HuH-7 (cell line): ENCODE results near the gene MAFB.
A peak's percentile ranks its signal among the peaks of the same experiment; 100 is the strongest.

ENCODE experiments used
- DNase-seq: peaks from one replicate; pipeline ENCODE4 v3.0.0; 2011; ENCODE audit warnings: low spot score

The MAFB gene

GRCh38 chr20:40681684-40682083 is 7.4 kb downstream of the MAFB start:
- no peak for DNase-seq

- DNase-seq = no peak
These were observed 7.9 kb downstream of the MAFB start for GRCh38 chr20:40681165-40681564.

DNA sequence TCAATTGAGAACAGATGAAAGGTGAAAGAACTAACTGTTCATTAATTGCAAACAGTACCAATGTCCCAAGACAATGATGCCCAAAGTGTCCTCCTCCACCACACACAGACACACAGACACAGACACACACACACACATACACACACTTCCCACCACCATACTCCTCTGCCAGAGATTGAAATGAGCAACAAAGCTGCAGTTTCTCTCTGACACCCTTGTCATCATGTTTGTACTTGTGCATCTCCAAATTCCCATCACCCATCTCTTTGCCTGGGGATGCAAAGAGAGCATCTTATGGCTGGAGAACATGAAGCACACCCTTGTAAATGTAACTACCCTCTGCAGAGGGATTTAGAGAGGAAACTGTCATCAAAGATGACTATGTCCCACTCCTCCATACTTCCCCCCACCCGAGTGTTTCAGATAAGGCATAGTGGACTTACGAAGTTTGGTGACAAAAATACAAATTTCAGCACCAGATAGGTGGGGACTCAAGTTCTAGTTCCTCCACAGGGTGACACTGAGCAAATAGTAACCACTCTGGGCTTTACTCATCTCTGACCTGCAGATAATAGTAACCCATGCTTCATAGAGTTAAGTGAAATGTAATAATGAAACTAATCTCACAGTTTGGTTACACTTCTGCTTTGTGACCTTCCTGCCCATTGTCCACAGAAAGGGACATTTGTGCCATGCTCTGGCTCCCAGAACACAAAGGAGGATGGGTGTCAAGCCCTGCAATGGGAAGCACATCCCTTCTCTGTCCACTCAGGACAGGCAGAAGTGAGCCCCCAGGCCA is 8.7 kb downstream of the MAFB start:
- DNase-seq = no peak

- DNase-seq = no peak
These were observed 9.9 kb downstream of the MAFB start for GRCh38 chr20:40679184-40679583.

GRCh38 chr20:40678286-40678875 is 10.7 kb downstream of the MAFB start:
- no peak for DNase-seq

- DNase-seq = no peak
These were observed 11.6 kb downstream of the MAFB start for GRCh38 chr20:40677343-40677924.

- DNase-seq = no peak
These were observed 12.4 kb downstream of the MAFB start for GRCh38 chr20:40676491-40677269.

DNA sequence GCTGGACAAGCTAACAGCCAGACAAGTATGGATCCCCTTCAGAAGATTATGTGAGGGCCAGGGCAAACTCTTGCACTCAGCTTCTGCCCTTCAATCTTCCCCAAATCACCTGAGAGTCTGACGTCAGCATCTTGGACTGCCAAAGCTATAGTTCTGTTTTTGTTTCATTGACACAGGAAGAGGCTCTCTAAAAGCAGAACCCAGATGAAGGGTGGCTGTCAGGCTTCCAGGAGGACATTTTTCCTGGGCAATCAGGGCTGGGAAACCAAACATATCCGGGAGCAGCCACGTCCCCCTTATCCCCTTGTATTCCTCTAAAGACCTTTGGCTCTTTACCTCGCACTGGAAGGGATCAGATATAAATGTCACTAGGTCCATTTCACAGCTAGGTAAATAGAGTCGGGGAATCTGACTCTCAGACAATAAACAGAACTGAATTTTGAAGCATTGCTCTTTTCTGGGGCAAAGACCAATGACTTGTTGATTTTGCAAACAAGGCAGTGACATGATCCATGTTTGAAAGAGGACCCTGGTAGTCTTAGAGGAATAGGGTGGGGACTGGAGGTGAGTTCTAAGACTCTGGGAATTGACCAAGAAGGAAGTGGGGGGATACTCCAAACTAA is 13.3 kb downstream of the MAFB start:
- DNase-seq = no peak

GRCh38 chr20:40673442-40673841 is 15.6 kb downstream of the MAFB start:
- DNase-seq = no peak

DNA sequence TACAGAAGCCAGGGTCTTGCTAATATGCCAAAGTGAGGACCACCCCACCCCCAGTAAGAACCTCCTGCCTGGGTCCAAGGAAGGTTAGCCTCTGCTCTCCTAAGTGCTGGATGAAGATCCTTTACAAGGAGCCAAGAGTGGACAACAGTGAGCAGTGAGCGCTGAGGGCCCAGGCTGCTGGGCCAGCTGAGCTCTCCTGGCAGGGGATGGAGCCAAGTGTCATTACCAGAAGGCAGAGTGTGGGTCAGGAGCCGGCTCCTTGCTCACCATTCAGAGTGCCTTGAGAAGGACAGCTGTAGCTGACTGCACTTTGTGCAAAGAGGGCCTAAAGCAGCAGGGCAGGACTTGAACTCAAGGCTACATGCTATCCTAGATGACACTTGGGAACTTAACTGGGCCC is 16.9 kb downstream of the MAFB start:
- no peak for DNase-seq

- no peak for DNase-seq
These were observed 18.8 kb downstream of the MAFB start for GRCh38 chr20:40670253-40670652.

DNA sequence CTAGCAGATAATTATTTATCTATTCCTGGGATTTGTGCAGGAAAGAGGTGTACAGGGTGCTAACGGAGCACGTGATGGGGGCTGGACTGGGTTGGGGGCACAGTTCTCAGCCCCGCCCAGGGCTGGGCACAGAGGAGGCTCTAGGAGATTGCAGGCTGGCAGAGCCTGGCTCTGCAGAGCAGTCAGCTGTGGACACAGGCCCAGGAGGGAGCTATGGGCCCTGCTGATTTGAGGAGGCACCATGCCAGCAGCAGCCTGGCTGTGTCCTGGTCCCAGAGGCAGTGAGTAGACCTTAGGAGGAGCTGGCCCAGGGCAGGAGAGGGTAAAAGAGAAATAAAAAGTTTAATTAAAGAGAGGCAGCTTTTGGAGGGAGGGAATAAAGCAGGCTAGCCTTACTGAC is 19.3 kb downstream of the MAFB start:
- DNase-seq = no peak

DNA sequence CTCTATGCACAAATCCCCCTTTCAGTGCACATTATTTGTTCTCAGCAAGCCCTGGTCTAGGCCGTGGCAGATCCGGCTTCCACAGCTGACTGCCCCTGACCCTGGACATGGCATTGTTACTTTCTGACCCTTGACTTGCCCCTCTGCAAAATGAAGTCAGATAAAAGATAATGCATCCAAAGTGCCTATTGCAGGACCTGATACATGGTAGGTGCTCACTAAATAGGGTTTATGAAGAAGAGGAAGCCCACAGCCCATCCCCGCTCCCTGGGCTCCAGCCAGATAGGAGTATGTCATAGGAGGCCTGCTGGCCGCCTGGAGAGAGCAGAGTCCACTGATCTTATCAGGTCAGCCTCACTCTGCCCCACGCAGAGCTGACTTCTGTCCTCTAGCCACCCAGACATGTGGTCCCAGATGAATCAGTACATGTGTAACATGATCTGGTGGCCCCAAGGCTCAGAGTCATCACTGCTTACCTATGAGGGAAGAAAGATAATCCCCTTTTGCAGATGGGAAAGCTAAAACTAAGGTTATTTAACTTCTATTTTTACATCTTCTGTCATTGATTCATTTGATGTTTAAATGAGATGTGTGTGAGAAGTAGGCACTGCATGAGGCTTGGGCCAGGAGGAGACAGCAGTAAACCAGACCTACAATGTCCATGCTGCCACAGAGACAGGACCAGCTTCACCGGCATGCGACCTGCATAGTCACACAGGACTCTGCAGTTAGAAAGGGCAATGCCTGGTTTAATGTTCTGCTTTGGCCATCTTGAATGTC is 20.4 kb downstream of the MAFB start:
- peak; percentile 79 for DNase-seq

DNA sequence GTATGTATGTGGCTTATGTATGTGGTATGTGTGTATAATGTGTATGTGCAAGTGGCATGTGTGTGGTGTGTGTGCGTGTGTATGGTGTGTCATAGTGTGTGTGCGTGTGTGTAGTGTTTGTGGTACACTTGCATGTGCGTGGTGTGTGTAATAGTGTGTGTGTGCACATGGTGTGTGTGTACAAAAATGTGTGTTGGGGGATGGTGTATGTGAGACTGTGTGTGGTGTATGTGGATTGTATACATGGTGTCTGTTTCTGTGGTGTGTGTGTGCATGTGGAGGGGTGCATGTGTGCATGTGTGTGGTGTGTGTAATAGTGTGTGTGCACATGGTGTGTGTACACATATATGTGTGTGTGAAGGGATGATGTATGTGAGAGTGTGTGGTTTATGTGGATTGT is 21.5 kb downstream of the MAFB start:
- no peak for DNase-seq

- no peak for DNase-seq
These were observed 22.7 kb downstream of the MAFB start for GRCh38 chr20:40666336-40666735.

GRCh38 chr20:40664891-40665290 is 24.1 kb downstream of the MAFB start:
- no peak for DNase-seq

DNA sequence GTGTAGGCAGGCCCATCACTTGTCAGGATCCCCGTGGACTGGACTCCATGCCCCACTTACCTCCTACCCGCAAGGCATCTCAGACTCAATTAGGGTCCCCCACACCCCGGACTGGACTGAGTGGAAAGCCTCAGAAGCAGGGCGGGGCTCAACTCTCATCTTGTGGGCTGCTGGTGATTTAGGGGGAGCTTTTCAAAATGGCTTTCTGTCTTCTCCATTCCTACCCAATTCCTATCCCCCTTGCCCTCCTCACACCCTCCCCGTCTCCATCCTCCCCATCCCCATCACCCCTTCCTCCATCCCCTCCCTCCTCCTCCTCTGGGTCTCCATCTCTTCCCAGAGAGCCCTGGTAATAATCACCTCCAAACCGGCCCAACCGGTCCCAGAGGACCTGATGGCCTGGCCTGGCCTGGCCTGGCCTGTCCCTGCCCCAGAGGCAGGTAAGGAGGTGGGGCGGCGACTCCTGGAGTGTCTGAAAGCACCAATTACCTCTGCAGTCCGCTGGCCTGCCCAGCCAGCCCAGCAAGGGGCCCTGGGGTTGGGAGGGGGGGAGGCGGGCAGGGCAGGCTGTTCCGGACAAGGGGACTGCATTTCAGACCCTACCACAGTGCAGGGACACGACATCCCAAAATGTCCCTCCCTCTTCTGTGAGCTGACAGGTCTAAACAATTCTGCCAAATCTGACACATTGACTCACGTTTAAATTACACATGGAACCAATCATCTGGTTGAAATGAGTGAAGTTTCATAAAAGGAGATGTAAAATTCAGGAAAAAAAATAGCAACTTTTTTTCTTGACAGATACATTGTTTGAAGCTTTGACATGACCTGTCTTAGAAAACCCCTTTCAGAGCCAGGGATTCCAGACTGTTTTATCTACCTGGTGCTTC is 24.8 kb downstream of the MAFB start:
- no peak for DNase-seq

DNA sequence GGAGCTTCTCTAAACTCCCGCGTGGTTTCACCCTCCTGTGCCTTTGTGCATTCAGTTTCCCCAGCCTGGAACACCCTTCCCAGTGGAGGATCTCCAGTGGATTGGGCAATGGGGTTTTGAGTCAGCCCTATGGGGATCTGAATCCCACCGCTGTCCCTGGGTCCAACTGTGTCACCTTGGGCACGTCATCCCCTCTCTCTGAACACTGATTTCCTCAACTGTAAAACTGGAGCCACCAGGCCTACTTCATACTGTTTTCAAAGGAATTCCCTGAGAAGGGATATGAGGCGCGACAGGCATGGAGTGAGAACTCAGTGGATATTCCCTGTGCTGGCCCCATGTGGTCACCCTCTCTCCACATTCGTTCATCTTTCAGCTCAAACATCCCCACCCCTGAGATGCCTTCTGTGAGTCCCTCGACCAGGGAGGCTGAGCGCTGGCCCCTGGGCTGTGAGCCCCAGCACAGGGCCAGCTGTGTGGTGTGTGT is 25.7 kb downstream of the MAFB start:
- DNase-seq = no peak

DNA sequence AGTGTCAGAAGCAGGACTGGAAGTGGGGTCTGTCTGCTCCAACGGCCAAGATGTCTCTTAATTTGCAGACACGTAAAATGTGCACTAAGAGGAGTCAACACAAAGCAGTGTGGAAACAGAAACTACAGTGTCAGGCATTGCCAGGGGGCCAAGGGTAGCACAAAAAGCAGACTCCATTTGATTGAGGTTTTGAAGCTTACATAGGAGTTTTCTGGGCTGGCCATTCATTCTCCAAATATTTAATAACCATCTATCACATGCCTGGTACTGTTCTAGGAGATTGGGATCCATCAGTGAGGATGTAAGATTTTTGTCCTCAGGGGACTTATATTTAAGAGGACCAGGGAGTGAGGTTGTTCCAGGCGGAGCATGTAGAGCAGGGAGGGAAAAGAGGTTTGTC is 29.5 kb downstream of the MAFB start:
- no peak for DNase-seq

- DNase-seq = no peak
These were observed 30.5 kb downstream of the MAFB start for GRCh38 chr20:40658509-40658908.
